GM18517 (cell line): ENCODE results near the gene CHPT1.
"Not testable (repeated sequence)": the region's sequence is repeated elsewhere in the genome, so short reads cannot be mapped to it uniquely, and the experiment has no call there.

Experiments
- ATAC-seq: cut with Tn5 transposase; IDR thresholded peaks from one replicate; pipeline ENCODE4 v1.9.1; 2021; ENCODE audit warnings: mild to moderate bottlenecking, moderate library complexity; ENCODE audit not compliant: unreplicated experiment

The CHPT1 gene

DNA sequence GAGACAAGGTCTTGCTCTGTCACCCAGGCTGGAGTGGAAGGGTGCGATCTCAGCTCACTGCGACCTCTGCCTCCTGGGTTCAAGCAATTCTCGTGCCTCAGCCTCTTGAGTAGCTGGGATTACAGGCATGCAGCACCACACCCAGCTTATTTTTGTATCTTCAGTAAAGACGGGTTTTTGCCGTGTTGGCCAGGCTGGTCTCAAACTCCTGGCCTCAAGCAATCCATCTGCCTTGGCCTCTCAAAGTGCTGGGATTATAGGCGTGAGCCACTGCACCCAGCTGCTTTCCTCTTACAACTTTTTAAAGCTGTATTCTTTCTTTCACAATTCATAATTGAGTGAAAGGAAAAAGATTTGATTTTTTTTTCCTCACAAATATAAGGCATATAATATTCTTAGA is 15.8 kb upstream of the CHPT1 start:
- not testable (repeated sequence) for ATAC-seq

DNA sequence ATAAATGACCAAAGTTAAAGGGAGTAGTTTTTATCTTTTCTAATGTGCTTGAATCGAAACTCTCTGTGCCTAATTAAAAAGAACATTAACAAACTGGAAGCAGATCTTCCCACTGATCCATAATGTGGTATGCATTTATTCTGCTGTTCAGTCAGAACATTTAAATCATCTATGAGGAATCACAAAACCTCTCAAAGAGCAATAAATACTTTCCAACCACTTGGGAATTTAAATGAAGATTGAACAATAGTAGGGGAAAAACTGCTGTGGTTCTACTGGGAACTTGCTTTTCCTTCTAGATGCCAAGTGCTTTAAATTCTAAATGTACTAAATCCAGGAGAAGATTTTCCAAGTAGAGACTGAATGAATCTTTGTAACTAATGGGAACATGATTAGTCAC is 12.3 kb upstream of the CHPT1 start:
- ATAC-seq: no peak

DNA sequence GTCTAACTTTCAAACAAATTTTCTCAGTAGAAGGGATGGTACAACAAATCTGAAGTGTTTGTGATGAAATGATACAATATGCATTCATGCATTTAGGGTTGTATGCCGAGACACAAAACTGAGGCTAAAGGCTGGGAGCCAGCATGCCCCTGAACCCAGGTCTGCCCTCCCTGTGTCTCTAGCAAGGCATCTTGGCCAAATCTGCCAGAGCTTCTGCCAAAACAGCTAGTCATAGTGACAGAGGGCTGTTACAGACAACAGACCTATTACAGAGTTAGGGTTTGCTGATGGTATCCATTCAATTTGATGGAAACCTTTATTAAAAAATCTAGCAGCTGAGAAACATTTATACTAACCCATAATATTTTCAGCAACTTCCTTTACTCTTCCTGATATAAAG is 11.3 kb upstream of the CHPT1 start:
- ATAC-seq: no peak

DNA sequence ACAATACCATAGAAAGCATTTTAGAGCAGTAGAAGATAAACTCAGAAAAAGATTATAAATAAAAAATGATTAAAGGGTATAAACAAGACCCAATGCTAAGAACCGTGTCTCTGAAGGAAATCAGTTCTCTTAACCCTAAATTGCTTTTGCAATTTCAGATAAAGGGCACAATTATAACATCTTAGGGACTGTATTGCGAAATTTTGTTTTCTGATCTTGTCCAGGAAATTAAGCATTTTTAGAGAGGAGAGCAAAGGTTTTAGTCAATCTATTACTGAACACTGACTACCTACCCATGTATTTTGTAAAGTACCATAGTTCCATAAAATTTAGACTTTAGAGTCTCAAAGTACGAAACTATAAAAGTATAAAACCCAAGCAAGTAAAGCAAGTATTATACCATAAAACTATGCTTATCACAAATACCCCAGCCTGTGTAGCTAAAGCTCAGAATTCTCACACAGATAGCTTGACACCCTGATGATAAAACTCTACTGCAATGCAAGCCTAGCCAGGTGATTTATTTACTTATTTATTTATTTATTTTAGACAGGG is 6.8 kb upstream of the CHPT1 start:
- no peak for ATAC-seq

DNA sequence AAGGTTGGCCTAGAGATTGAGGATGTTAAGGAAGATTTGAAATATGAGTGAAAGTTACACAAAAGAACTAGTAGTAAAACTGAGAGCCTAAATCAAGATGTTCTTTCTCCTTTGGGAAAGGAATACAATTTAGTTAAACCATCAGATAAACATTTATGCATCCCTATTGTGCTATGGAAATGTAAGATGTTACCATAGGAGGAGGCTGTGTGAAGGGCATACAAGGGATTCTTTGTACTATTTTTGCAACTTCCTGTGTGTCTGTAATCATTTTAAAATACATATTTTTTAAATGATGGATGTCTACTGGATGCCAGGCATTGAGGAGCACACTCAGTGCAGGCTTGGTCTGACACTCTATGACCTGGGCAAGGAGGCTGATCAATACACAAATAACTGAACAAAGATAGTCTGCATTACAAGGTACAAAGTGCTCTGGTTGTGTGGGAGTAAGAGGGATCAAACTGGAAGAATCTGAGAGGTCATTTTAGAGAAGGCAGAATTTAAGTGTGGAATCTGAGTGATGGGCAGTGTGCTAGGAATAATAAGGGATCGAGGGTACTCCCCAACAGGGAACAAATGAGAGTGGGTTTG is 5.8 kb upstream of the CHPT1 start:
- ATAC-seq: no peak

DNA sequence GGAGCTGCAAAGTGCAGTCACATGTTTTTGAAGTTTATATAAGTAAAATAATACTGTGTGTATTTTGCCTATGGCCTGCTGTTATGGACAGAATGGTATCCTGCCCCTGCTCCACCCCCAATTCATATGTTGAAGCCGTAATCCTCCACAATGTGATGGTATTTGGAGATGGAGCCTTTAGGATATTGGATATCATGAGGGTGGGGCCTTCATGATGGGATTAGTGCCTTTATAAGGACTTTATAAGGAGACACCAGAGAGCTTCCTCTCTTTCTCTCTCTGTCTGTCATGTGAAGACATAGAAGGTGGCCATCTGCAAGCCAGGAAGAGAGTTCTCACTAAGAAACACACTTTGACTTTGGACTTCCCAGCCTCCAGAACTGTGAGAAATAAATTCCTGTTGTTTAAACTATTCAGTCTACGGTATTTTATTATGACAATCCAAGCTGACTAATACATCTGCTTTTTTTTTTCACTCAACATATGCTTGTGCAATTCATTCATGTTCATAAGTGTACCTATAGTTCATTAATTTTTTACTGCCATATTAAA is 3.1 kb upstream of the CHPT1 start:
- ATAC-seq: no peak

DNA sequence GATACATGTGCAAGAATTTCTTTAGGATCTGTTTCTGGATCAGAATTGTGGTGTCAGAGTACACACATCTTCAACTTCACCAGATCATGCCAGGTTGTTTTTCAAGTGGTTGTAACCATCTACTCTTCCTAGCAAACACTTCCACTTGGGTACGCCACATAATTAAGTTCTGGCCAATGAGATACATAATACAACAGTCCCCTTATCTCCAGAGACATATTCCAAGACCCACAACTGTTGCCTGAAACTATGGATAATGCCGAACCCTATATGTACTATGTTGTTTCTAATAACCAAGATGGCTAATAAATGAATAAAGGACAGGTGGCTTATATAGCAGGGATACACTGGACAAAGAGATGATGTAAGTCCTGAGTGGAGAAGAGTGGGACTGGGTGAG is 2.5 kb upstream of the CHPT1 start:
- ATAC-seq: no peak

DNA sequence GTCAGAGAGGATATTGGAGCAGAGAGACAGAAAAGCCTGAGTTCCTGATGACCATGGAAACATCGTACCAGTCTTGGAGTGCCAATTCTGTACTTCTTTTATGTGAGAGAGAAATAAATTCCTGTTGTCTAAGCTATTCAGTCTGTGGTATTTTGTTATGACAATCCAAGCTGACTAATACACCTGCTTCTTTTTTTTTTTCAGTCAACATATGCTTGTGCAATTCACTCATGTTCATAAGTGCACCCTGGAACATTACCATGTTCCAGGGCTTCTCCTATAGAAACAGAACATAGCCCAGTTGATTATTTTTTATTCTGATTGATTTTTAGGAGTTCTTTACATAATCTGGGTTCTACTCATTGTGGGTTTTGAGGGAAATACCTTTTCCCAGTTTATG is 1.7 kb upstream of the CHPT1 start:
- ATAC-seq: no peak

DNA sequence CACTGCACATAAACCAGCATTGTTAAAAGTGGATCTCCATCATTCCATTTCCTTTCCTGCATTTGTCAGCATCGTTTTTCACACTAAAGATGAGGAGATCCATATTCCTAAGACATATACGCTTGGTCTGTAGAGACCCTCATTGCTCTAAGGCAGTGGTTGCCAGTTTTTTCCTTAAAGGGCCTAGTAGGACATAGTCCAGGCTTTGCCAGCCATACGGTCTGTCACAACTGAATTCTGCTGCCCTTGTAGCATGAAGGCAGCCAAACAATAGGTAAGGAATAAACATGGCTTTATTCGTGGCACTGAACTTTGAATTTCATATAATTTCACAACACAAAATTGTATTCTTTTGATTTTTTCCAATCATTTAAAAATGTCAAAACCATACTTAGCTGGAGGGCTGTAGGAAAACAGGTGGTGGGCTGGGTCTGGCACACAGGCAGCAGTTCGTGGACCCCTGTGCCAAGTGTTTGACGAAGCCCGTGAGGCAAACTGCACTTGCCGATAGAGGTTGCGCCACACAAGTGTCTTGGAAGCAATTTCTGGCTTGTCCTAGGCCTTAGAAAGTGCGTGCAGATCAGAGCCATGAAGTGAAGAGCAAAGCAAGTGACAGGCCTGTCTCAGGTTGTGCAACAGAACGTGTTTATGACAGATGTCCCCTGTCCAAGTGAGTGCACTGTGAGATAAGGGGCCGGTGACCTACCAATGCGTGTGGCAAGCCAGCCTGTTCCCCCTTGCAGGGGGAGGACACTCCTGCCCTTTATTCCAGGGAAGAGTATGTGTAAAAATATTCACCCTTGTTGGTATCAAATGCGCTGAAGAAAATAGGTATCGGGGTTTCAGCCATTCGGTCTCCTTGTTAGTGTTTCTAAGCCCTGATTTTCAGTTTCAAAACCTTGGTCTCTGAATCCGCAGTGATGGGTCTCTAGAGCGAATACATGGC is 916 bp upstream of the CHPT1 start:
- ATAC-seq: no peak

DNA sequence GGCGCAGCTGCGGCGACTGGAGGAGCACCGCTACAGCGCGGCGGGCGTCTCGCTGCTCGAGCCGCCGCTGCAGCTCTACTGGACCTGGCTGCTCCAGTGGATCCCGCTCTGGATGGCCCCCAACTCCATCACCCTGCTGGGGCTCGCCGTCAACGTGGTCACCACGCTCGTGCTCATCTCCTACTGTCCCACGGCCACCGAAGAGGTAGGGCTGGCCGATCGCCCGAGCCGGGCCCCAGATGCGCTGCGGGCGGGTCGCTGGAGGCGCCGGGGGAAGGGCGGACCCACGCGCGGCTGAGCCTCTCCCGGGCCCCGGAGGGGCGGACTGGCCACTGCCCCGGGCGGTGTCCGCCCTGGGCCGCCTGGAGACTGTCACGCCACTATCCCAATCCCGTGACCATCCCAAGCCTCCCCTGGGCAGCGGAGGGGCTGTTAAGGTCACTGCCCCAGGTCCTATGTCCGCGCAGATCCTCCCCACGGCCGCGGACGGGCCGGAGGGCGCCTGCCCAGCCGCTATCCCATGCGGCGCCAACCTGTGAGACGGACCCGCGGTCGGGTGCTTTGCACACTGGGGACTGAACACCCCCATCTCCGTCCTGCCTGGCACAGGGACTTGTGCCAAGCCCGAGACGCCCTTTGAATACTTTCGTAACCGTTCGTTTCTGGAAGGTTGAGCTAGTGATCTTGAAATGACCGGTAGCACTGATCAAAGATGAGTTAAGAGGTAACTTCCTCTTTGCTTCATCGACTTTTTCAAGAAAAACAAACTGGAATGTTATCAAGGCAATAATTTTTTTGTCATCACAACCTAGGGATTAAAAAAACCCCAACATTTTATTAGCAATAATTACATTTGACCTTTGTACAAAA is 725 bp downstream of the CHPT1 start:
- peak; percentile 30 for ATAC-seq

DNA sequence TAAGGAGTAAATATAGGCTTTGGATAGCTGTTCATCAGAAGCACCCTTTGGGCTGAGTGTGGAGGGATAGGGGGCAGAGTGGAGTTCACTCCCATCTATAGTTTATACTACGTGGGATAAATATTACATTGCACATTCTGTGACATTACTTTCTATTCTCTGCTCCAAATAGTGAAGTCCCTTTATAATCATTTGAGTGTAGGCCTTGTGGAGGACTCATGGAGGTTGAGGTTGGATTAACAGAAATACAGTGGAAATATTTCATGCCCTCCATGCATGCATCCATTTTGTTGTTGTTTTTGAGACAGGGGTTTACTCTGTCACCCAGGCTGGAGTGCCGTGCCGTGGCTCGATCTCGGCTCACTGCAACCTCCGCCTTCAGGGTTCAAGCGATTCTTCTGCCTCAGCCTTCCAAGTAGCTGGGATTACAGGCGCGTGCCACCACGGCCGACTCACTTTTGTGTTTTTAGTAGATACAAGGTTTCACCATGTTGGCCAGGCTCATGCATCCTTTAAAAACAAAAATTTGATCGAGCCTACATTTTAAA is 1.4 kb downstream of the CHPT1 start:
- no peak for ATAC-seq

DNA sequence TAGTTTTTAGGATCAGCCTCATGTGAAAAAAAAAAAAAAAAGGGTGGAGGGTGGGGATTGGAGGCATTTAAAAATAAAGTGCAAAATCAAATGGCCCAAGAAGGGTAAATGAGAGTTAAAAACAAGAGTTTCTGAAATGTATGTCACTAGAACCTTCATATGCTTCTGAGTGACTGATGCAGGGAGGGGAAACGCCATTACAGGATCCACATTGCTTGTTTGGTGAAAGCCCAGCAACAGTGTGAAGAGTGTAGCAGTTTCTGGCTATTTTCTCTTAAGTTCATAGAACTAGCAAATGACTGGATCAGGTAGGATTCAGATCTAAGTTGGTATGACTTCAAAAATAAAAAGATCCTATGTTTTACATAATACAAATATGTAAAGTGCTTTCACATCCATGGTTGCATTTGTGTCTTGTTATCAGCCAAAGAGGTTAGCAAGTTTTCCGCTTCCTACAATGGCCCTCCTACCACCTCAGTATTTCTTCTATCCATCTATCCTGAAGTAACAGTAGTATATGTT is 2.9 kb downstream of the CHPT1 start:
- ATAC-seq: no peak

DNA sequence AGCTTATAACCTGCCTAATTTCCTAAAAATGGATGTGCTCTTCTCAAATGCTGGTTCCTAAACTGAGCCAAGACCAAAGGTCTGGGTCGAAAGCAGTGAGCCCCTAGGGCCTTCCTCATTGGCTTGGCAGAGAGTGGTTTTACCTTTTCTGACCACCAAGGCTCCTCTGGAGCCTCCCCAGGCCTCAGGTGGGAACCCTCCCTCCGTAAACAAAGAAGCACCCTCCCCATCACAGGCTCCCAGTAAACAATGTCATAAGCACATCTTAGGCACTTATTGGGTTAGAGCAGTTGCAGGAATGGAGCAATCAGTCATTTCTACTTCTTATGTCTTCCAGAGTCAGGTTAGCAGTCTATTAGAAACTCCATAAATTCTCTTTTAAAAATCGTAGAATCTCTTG is 6.0 kb downstream of the CHPT1 start:
- ATAC-seq: no peak

DNA sequence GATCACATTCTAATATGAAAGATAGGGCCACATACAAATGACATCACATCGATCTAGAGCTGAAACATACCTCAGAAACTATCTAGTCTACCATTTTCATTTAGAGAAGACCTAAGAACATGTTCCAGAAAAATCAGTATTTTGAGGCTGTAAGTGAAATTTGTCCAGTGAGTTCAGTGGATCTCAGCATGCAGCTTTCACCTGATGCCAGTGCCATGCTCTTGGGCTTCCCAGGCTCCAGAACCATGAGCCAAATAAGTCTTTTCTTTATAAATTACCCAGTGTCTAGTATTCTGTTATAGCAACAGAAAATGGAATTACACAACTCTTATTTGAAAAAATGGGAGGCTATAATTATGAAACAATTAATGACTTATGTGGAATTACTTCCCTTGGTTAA is 9.0 kb downstream of the CHPT1 start:
- no peak for ATAC-seq

DNA sequence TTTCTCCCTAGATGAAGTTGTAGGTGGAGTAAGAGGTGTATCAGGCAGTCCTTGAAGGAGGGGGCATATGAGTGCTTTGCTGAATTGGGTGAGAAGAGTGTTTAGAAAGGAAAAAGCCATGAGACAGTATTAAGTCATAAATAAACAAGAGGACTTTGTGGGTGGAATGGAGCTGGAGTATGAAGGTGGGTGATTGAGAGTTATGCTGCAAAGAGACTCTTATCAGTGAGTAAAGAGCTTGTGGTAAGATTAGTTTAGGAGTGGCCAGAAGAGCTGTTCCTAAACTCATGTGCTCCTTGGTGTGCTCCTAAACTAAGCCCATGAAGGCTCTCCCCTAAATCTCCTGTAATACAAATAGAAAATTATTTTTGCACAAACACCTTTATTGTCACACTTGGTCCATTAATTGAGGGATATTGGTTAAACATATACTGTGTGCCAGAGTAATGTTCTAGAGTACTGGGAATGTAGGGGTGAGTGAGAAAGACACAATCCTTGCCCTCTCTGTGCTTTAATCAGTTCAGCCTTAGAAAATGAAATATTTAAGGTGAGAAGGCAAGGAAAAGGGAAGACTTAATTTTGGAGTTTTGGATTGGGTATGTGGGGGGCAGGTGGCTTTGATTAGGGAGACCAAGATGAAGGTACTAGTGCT is 9.8 kb downstream of the CHPT1 start:
- no peak for ATAC-seq

DNA sequence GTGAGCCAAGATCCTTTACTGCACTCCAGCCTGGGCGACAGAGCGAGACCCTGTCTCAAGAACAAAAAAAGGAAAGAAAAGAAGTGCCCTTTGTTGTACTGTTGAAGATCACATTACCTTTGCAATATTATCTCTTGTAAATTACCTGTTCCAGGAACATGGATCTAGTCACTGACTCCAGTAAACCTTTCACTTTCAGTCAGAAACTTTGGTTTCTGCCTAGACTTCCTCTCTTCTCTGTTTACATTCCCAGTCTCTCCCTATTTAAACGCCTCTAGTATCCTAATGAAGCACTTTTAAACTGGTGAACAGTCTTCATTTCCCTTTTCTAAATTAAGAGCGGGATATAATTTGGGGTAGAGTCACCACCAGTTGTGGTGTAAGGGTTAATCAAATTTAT is 12.8 kb downstream of the CHPT1 start:
- ATAC-seq: no peak

DNA sequence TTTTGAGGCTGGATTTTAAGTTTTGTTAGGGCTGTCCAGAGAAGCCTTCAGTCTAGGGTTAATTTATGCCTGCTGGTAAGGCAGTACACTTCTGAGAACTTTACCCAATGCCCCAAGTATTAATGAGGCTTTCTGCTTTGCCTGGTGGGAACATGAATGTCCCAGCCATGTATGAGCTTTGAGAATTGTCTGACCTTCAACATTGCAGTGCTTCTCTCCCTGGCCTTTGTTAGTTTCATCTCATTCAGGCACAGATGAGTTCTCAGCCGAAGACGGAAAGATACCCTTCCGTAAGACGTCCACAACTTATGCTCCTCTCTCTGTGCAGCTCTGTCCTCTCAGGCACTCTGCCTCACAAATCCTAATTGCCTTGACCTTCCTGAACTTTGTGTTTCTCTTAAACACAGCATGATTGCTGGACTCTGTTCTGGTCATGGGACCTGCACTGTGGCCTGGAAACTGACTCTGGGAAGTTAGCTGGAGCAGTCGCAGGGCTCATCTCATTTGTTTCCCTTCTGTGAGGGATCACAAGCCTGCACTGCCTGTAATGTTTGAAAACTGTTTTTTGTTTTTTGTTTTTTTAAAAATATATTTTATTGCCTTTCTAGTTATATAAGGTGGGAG is 15.7 kb downstream of the CHPT1 start:
- ATAC-seq: no peak

DNA sequence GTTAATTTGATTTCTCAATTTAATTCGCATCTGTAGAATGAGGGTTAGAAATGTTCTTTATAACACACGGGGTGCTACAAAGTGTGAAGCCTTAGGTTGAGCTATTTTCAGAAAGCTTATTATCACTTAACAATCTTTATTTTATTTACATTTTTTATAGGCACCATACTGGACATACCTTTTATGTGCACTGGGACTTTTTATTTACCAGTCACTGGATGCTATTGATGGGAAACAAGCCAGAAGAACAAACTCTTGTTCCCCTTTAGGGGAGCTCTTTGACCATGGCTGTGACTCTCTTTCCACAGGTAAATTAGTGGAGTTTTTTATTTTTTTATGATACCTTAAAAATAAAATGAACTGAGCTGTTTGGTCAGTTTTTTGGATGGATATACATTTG is 16.5 kb downstream of the CHPT1 start:
- ATAC-seq: no peak

DNA sequence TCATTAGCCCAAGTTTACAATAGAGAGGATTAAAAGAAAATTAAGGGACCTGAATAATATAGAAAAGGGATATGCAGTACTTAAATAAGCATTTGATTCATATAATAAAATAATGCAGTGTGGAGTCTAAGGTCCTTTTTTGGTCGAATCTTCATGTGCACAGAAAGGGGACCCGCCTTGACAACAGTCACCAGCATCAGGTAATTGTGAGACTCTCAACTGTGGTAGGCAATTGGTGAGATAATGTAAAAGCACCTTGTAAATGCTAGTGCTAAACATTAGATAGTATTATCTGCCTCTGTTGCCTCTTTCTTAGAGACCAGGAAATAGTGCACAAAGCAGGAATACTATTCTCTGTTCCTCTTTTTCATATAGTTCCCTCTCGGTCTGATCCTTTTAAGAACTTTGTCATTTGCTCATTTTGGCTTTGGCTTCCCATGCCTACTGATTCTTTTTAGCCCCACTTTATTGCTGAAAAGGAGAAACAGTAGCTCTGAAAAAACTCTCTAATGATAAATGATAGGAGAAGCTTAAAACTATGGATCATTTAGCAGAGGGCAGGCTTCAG is 17.5 kb downstream of the CHPT1 start:
- ATAC-seq: no peak
